ENCODE results near the gene LSM7. TPM values are rescaled to one million over a fixed set of nuclear protein-coding genes. Genes with fewer than 3 reads are reported as not detected.

Gene LSM7
- 140 and 144 TPM in 2 replicates for total RNA-seq

GRCh38 chr19:2328401-2329148 lies at the start of gene LSM7, which contains the start of gene SPPL2B:
Gene LSM7 (minus strand): TSS chr19:2328586. CDS start chr19:2328566, 20 bp downstream.
Gene SPPL2B (plus strand): TSS chr19:2328684. CDS start chr19:2328710, 26 bp downstream.
- peak; percentile 47 for DNase-seq (ENCODE audit: low read depth)
- H3K4me3 ChIP-seq (ENCODE audit: low read depth, low read length), result peak within 1 kb of the TSS; percentile 95
- no peaks in the 10 kb centered on the region for H3K36me3 ChIP-seq (ENCODE audit: control insufficient read depth, insufficient read depth, low read length)
- no peaks in the 10 kb centered on the region for H3K27me3 ChIP-seq (ENCODE audit: control insufficient read depth, insufficient read depth, low read length)
- TF ChIP-seq, protein P1, sequence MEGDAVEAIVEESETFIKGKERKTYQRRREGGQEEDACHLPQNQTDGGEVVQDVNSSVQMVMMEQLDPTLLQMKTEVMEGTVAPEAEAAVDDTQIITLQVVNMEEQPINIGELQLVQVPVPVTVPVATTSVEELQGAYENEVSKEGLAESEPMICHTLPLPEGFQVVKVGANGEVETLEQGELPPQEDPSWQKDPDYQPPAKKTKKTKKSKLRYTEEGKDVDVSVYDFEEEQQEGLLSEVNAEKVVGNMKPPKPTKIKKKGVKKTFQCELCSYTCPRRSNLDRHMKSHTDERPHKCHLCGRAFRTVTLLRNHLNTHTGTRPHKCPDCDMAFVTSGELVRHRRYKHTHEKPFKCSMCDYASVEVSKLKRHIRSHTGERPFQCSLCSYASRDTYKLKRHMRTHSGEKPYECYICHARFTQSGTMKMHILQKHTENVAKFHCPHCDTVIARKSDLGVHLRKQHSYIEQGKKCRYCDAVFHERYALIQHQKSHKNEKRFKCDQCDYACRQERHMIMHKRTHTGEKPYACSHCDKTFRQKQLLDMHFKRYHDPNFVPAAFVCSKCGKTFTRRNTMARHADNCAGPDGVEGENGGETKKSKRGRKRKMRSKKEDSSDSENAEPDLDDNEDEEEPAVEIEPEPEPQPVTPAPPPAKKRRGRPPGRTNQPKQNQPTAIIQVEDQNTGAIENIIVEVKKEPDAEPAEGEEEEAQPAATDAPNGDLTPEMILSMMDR (IDR thresholded peaks at IDR 0.05; ENCODE audit: insufficient read depth, low read length, poor library complexity, severe bottlenecking), result no peak

- H3K4me3 ChIP-seq (ENCODE audit: low read depth, low read length), result no peak overlapping the region
- no peaks in the 10 kb centered on the region for H3K36me3 ChIP-seq (ENCODE audit: control insufficient read depth, insufficient read depth, low read length)
- no peak for DNase-seq (ENCODE audit: low read depth)
- TF ChIP-seq, protein P1 (IDR thresholded peaks at IDR 0.05; ENCODE audit: insufficient read depth, low read length, poor library complexity, severe bottlenecking), result no peak
- peaks cover 12% of the 10 kb centered on the region for H3K27me3 ChIP-seq (ENCODE audit: control insufficient read depth, insufficient read depth, low read length)
Observed at GRCh38 chr19:2376784-2377519, 48.6 kb upstream of the LSM7 start.

DNA sequence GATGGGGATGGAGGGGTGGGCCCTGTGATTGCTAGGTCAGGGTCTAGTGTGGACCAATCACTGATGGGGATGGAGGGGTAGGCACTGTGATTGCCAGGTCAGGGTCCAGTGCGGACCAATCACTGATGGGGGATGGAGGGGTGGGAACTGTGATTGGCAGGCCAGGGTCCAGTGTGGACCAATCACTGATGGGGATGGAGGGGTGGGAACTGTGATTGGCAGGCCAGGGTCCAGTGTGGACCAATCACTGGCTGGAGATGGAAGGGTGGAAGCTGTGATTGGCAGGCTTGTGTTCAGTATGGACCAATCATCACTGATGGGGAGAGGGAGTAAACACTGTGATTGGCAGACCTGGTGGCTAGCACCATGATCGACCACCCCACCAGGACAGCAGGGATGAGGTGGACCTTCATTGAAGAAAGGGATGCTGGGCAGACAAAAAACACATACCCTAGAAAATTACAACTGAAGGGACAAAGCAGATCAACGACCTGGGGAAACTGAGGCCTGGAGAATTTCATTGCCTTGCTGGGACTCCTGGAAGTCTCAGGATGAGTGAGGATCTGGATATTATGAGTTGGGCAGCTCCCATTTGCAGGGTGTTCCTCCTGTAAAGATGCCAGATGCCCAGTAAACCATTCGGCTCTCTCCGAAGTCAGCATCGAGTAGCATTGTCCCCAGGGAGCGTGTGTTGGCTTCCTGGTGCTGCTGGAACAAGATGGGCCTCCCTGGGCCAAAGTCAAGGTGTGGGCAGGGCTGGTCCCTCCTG lies 47.2 kb upstream of the LSM7 start:
- Histone ChIP-seq H3K36me3 (ENCODE audit: control insufficient read depth, insufficient read depth, low read length) (no peaks in the 10 kb centered on the region), H3K27me3 (ENCODE audit: control insufficient read depth, insufficient read depth, low read length) (peaks cover 15% of the 10 kb centered on the region), H3K4me3 (ENCODE audit: low read depth, low read length) (no peak overlapping the region)
- DNase-seq (ENCODE audit: low read depth), result no peak
- TF ChIP-seq, protein P1 (IDR thresholded peaks at IDR 0.05; ENCODE audit: insufficient read depth, low read length, poor library complexity, severe bottlenecking), result no peak

GRCh38 chr19:2374808-2375207 lies 46.4 kb upstream of the LSM7 start:
- TF ChIP-seq, protein P1 (IDR thresholded peaks at IDR 0.05; ENCODE audit: insufficient read depth, low read length, poor library complexity, severe bottlenecking), result no peak
- no peak overlapping the region for H3K4me3 ChIP-seq (ENCODE audit: low read depth, low read length)
- no peaks in the 10 kb centered on the region for H3K36me3 ChIP-seq (ENCODE audit: control insufficient read depth, insufficient read depth, low read length)
- DNase-seq (ENCODE audit: low read depth), result no peak
- H3K27me3 ChIP-seq (ENCODE audit: control insufficient read depth, insufficient read depth, low read length), result peaks cover 15% of the 10 kb centered on the region

GRCh38 chr19:2372076-2372612 lies 43.8 kb upstream of the LSM7 start:
- no peak overlapping the region for H3K4me3 ChIP-seq (ENCODE audit: low read depth, low read length)
- H3K36me3 ChIP-seq (ENCODE audit: control insufficient read depth, insufficient read depth, low read length), result no peaks in the 10 kb centered on the region
- no peak for DNase-seq (ENCODE audit: low read depth)
- peaks cover 15% of the 10 kb centered on the region for H3K27me3 ChIP-seq (ENCODE audit: control insufficient read depth, insufficient read depth, low read length)
- TF ChIP-seq, protein P1 (IDR thresholded peaks at IDR 0.05; ENCODE audit: insufficient read depth, low read length, poor library complexity, severe bottlenecking), result no peak
